Liver (tissue), 9 donors: ENCODE measurements around the gene GHR. TPM values are rescaled to one million over a fixed set of nuclear protein-coding genes. Genes with fewer than 3 reads are reported as not detected.

Source experiments
- DNase-seq: peaks from one replicate; pipeline ENCODE4 v3.0.0-alpha.2; 2017; ENCODE audit warnings: low spot score
- H3K27ac ChIP-seq, 2 donors: one replicate each; pipeline ENCODE4 v1.7.0; 2013; ENCODE audit warnings: inconsistent platforms in 2 of 2, low read length in 2 of 2, control low read depth in 1 of 2, low read depth in 1 of 2, mild to moderate bottlenecking in 1 of 2
- H3K27me3 ChIP-seq, 4 donors: one replicate each; pipeline versions ENCODE4 v1.6.1 to v1.7.0; 2013; ENCODE audit warnings: low read length in 3 of 4, inconsistent platforms in 1 of 4, mild to moderate bottlenecking in 1 of 4, moderate library complexity in 1 of 4; ENCODE audit not compliant: control insufficient read depth in 4 of 4, insufficient read depth in 4 of 4
- H3K36me3 ChIP-seq, 4 donors: one replicate each; pipeline versions ENCODE4 v1.6.1 to v1.7.0; 2013; ENCODE audit warnings: low read length in 3 of 4, mild to moderate bottlenecking in 3 of 4, low read depth in 1 of 4, moderate library complexity in 1 of 4; ENCODE audit not compliant: control insufficient read depth in 4 of 4, insufficient read depth in 3 of 4
- H3K4me1 ChIP-seq, 4 donors: one replicate each; pipeline versions ENCODE4 v1.6.1 to v1.7.0; 2013; ENCODE audit warnings: low read length in 3 of 4, mild to moderate bottlenecking in 3 of 4, moderate library complexity in 1 of 4; ENCODE audit not compliant: control insufficient read depth in 4 of 4, insufficient read depth in 4 of 4
- H3K4me3 ChIP-seq, 3 donors: one replicate each; pipeline versions ENCODE4 v1.6.1 to v1.7.0; 2013; ENCODE audit warnings: low read length in 3 of 3, control low read depth in 1 of 3, low read depth in 1 of 3, mild to moderate bottlenecking in 1 of 3
- H3K9ac ChIP-seq, 2 donors: one replicate each; pipeline ENCODE4 v1.7.0; 2013; ENCODE audit warnings: low read length in 2 of 2, mild to moderate bottlenecking in 2 of 2, moderate library complexity in 2 of 2, control low read depth in 1 of 2, low read depth in 1 of 2
- H3K9me3 ChIP-seq, 4 donors: one replicate each; pipeline versions ENCODE4 v1.6.1 to v1.7.0; 2013; ENCODE audit warnings: low read length in 3 of 4; ENCODE audit not compliant: control insufficient read depth in 4 of 4
- ATF3 ChIP-seq: IDR thresholded peaks from 2 replicates; pipeline ENCODE4 v1.6.1; 2016; ENCODE audit warnings: antibody characterized with exemption
- EGR1 ChIP-seq, 2 donors: IDR thresholded peaks; 2 replicates each; pipeline ENCODE4 v1.6.1; 2016 to 2018; ENCODE audit warnings: antibody characterized with exemption in 2 of 2, low read depth in 2 of 2
- FOXA1 ChIP-seq: IDR thresholded peaks from 2 replicates; pipeline ENCODE4 v1.6.1; 2016; ENCODE audit warnings: antibody characterized with exemption
- FOXA2 ChIP-seq: IDR thresholded peaks from 2 replicates; pipeline ENCODE4 v1.6.1; 2016; ENCODE audit warnings: antibody characterized with exemption
- GABPA ChIP-seq, 2 donors: IDR thresholded peaks in 1 of 2; conservative IDR thresholded peaks in 1 of 2; 2 replicates each; pipeline ENCODE4 v1.6.1; 2016; ENCODE audit warnings: antibody characterized with exemption in 2 of 2, mild to moderate bottlenecking in 1 of 2, moderate library complexity in 1 of 2
- HNF4A ChIP-seq, 2 donors: conservative IDR thresholded peaks; 2 replicates each; pipeline ENCODE4 v1.6.1; 2016; ENCODE audit warnings: antibody characterized with exemption in 2 of 2, mild to moderate bottlenecking in 2 of 2
- HNF4G ChIP-seq: IDR thresholded peaks from 2 replicates; pipeline ENCODE4 v1.6.1; 2016; ENCODE audit warnings: antibody characterized with exemption
- JUND ChIP-seq, 2 donors: IDR thresholded peaks; 2 replicates each; pipeline ENCODE4 v1.6.1; 2016; ENCODE audit warnings: antibody characterized with exemption in 2 of 2
- MAX ChIP-seq: IDR thresholded peaks from 2 replicates; pipeline ENCODE4 v1.6.1; 2016; ENCODE audit warnings: antibody characterized with exemption
- NR2F2 ChIP-seq: IDR thresholded peaks from 2 replicates; pipeline ENCODE4 v1.6.1; 2016; ENCODE audit warnings: antibody characterized with exemption
- RAD21 ChIP-seq, 2 donors: IDR thresholded peaks; 2 replicates each; pipeline ENCODE4 v1.6.1; 2016; ENCODE audit warnings: antibody characterized with exemption in 2 of 2, mild to moderate bottlenecking in 2 of 2
- RXRA ChIP-seq, 2 donors: IDR thresholded peaks; 2 replicates each; pipeline ENCODE4 v1.6.1; 2017 to 2018; ENCODE audit warnings: antibody characterized with exemption in 2 of 2, mild to moderate bottlenecking in 1 of 2
- SP1 ChIP-seq: IDR thresholded peaks from 2 replicates; pipeline ENCODE4 v1.6.1; 2018; ENCODE audit warnings: antibody characterized with exemption, mild to moderate bottlenecking
- TAF1 ChIP-seq: conservative IDR thresholded peaks from 2 replicates; pipeline ENCODE4 v1.6.1; 2016; ENCODE audit warnings: antibody characterized with exemption, mild to moderate bottlenecking
- YY1 ChIP-seq: IDR thresholded peaks from 2 replicates; pipeline ENCODE4 v1.6.1; 2016; ENCODE audit warnings: antibody characterized with exemption, mild to moderate bottlenecking
- WGBS: extraction: QIAGEN DNeasy Blood & Tissue Kit; methylation state at CpG from one replicate; pipeline ENCODE4 v1.1.7; 2013; 5-methylcytosine and 5-hydroxymethylcytosine counted together
- polyA plus RNA-seq, 2 donors: library from polyadenylated mRNA; stranded (reverse) in 1 of 2; unstranded in 1 of 2; fragments of 200-250 nt in 1 of 2; fragments of >200 nt in 1 of 2; fragmentation: Nextera tagmentation in 1 of 2; extraction: Ambion mirVana in 1 of 2; gene quantifications; one replicate each; pipeline versions ENCODE4 v1.2.1 to v1.2.3, GENCODE V29; 2013 to 2015
- total RNA-seq, 2 donors: library from RNA; depleted of rRNA; stranded (reverse); fragments of >200 nt; gene quantifications; one replicate each; pipeline ENCODE4 v1.2.3, GENCODE V29; 2014
- TF ChIP-seq, protein P1 (sequence below): IDR thresholded peaks from 2 replicates; pipeline ENCODE4 v1.6.1; 2016; ENCODE audit warnings: antibody characterized with exemption, mild to moderate bottlenecking
- TF ChIP-seq, protein P2 (sequence below): fragments of 150-350 bp; IDR thresholded peaks from 2 replicates; pipeline ENCODE4 v1.5.1; 2017; ENCODE audit warnings: improper control_type of control experiment, low read depth, low read length; ENCODE audit not compliant: missing input control
- TF ChIP-seq, protein P3 (sequence below): IDR thresholded peaks from 2 replicates; pipeline ENCODE4 v1.6.1; 2016; ENCODE audit warnings: antibody characterized with exemption
- donor health status: healthy.
- donor health status: healthy.
- donor health status: healthy.
- donor health status: healthy.
- donor health status: healthy.

The GHR gene
- total and polyA plus RNA-seq, 4 donors: 6.6 to 104 (median 20.9) TPM

GRCh38 chr5:42581845-42582244 lies 158.6 kb downstream of the GHR start:
- Histone ChIP-seq H3K4me1 (peaks cover 7 to 81% (median 55%) of the 10 kb centered on the region in 4 donors), H3K9ac (no peak overlapping the region), H3K4me3 (no peak overlapping the region), H3K9me3 (no peaks in the 10 kb centered on the region), H3K36me3 (peaks cover 0 to 9% (median 3%) of the 10 kb centered on the region in 4 donors), H3K27ac (peak overlapping the region; percentile 68 to 69), H3K27me3 (no peaks in the 10 kb centered on the region)
- TF ChIP-seq, protein P1, sequence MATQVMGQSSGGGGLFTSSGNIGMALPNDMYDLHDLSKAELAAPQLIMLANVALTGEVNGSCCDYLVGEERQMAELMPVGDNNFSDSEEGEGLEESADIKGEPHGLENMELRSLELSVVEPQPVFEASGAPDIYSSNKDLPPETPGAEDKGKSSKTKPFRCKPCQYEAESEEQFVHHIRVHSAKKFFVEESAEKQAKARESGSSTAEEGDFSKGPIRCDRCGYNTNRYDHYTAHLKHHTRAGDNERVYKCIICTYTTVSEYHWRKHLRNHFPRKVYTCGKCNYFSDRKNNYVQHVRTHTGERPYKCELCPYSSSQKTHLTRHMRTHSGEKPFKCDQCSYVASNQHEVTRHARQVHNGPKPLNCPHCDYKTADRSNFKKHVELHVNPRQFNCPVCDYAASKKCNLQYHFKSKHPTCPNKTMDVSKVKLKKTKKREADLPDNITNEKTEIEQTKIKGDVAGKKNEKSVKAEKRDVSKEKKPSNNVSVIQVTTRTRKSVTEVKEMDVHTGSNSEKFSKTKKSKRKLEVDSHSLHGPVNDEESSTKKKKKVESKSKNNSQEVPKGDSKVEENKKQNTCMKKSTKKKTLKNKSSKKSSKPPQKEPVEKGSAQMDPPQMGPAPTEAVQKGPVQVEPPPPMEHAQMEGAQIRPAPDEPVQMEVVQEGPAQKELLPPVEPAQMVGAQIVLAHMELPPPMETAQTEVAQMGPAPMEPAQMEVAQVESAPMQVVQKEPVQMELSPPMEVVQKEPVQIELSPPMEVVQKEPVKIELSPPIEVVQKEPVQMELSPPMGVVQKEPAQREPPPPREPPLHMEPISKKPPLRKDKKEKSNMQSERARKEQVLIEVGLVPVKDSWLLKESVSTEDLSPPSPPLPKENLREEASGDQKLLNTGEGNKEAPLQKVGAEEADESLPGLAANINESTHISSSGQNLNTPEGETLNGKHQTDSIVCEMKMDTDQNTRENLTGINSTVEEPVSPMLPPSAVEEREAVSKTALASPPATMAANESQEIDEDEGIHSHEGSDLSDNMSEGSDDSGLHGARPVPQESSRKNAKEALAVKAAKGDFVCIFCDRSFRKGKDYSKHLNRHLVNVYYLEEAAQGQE: no peak
- no peak for TF ChIP-seq FOXA1
- TF ChIP-seq RXRA (IDR thresholded peaks at IDR 0.05): peak; percentile 86 to 88
- no peak for TF ChIP-seq TAF1
- no peak for TF ChIP-seq YY1
- TF ChIP-seq ATF3: no peak
- no peak for TF ChIP-seq GABPA (IDR thresholded peaks at IDR 0.05 in 1 of 2, conservative IDR thresholded peaks at IDR 0.05 in 1 of 2)
- TF ChIP-seq RAD21 (IDR thresholded peaks at IDR 0.05): peak in 1 of 2 donors; percentile 56
- TF ChIP-seq HNF4G: peak; percentile 57
- no peak for TF ChIP-seq FOXA2
- TF ChIP-seq, protein P2, sequence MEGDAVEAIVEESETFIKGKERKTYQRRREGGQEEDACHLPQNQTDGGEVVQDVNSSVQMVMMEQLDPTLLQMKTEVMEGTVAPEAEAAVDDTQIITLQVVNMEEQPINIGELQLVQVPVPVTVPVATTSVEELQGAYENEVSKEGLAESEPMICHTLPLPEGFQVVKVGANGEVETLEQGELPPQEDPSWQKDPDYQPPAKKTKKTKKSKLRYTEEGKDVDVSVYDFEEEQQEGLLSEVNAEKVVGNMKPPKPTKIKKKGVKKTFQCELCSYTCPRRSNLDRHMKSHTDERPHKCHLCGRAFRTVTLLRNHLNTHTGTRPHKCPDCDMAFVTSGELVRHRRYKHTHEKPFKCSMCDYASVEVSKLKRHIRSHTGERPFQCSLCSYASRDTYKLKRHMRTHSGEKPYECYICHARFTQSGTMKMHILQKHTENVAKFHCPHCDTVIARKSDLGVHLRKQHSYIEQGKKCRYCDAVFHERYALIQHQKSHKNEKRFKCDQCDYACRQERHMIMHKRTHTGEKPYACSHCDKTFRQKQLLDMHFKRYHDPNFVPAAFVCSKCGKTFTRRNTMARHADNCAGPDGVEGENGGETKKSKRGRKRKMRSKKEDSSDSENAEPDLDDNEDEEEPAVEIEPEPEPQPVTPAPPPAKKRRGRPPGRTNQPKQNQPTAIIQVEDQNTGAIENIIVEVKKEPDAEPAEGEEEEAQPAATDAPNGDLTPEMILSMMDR: no peak
- no peak for TF ChIP-seq MAX
- peak; percentile 79 for TF ChIP-seq SP1
- no peak for TF ChIP-seq NR2F2
- TF ChIP-seq JUND (IDR thresholded peaks at IDR 0.05): peak in 1 of 2 donors; percentile 34
- TF ChIP-seq, protein P3, sequence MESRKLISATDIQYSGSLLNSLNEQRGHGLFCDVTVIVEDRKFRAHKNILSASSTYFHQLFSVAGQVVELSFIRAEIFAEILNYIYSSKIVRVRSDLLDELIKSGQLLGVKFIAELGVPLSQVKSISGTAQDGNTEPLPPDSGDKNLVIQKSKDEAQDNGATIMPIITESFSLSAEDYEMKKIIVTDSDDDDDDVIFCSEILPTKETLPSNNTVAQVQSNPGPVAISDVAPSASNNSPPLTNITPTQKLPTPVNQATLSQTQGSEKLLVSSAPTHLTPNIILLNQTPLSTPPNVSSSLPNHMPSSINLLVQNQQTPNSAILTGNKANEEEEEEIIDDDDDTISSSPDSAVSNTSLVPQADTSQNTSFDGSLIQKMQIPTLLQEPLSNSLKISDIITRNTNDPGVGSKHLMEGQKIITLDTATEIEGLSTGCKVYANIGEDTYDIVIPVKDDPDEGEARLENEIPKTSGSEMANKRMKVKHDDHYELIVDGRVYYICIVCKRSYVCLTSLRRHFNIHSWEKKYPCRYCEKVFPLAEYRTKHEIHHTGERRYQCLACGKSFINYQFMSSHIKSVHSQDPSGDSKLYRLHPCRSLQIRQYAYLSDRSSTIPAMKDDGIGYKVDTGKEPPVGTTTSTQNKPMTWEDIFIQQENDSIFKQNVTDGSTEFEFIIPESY: no peak
- no peak for TF ChIP-seq EGR1 (IDR thresholded peaks at IDR 0.05; ENCODE audit: low read depth in 2 of 2)
- TF ChIP-seq HNF4A (conservative IDR thresholded peaks at IDR 0.05): peak; percentile 79 to 86
- 48% methylated on average over 7 of the region's 7 CpGs for whole genome bisulfite sequencing
- DNase-seq: no peak
